GM18505 (cell line): ENCODE results near the gene NOD2.
A peak's percentile ranks its signal among the peaks of the same experiment; 100 is the strongest.

Experiments
- ATAC-seq: cut with Tn5 transposase; IDR thresholded peaks from one replicate; pipeline ENCODE4 v1.9.1; 2021; ENCODE audit not compliant: unreplicated experiment
- POLR2A ChIP-seq: IDR thresholded peaks from 4 replicates; pipeline ENCODE4 v1.6.1; 2011; ENCODE audit warnings: borderline replicate concordance; ENCODE audit not compliant: insufficient read depth, insufficient read length; ENCODE audit errors: extremely low read depth

Gene NOD2

DNA sequence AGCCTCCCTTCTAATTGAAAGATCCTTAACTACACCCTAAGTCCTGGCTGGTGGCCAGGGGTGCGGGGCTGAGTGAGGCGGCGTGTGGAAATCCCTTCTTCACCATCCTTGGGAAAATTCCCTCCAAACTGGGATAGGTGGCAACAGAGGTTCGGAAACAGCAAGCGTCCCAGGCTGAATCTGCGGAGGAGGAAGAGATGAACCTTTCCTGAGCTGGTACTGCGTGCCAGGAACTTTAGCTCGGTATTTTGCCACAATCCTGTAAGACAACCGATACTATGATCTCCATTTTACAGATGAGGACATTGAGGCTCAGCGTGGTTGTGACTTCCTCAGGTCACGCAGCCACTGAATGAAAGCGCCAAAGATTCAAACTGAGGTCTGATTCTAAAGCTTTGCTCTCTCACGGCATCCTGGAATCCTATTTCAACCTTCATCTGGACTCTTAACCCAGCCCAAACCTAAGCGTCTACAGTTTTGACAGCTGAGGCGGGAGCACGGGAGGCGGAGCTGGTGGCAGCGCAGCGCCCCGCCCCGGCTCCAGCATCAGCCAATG, 47.9 kb downstream of the NOD2 start:
- ATAC-seq: no peak
- no peak for TF ChIP-seq POLR2A

DNA sequence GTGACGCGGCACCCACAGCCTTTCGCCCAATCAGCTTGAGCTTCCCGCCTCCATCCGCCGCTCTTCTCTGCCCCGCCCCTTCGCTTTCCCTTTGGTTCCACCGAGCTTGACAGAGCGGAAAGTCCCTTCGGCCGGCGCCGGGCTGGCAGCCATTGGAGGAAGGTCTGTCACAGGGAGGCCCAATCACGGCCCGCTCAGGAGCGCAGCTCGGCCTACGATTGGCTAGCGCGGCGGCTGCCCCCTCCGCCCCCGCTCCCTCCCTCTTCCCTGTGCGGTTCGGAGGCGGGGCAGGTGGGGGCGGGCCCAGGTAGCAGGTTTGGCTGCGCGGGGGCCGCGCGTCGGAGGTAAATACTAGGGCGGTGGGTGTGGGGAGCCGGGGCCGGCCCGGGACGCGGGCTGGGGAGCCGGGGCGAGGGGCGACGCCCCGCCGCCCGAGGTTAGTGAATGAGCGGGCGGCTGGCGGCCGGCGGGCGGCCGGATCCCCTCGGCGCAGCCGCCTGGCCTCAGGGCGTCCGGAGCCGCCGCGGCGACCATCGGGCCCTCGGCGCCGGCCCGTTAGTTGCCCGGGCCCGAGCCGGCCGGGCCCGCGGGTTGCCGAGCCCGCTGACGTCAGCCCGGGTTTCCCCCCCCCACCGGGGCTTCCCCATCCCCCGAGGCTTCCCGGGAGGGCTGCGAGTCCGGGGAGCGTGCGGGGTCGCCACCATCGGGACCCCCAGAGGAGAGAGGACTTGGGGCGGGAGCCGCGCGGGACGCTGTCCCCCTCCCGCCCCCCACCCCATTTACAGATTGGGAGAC, 48.6 kb downstream of the NOD2 start, which contains the start of gene CYLD:
CYLD (plus strand) TSS at position 306 of the 795 bp plus-strand sequence. CDS start 7,613 bp downstream, outside the sequence.
- ATAC-seq: peak; percentile 88
- TF ChIP-seq POLR2A: peak; percentile 54

DNA sequence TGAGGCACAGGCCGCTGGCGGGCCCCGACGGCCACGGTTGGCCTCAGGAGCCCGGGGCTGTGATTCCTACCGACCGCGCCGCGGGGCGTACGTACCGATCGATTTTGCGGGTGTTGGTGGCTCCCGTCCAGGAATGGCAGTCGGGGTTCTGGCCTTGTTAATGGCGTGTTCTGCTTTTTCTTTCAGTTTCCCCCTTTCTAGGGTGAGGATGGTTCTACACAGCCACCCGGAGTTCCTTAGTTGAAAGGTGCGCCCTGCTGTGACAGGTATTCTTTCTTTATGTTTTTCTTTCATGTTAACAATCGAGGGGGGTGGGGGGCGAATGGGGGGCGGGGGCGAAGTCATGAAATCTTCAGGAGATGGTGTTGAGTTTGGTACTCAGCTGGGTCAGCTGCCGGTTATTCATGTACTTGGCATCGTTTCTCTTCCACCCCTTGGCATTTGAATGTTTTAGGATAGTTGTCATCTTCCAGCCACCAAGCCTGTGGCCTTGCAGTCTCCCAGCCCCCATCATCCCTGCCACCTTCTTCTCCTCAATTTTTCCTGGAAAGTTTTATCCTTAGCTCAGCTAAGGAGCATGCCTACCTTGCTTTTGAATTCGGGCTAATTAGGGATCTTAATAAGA, 49.3 kb downstream of the NOD2 start:
- peak; percentile 7 for ATAC-seq
- TF ChIP-seq POLR2A: no peak

DNA sequence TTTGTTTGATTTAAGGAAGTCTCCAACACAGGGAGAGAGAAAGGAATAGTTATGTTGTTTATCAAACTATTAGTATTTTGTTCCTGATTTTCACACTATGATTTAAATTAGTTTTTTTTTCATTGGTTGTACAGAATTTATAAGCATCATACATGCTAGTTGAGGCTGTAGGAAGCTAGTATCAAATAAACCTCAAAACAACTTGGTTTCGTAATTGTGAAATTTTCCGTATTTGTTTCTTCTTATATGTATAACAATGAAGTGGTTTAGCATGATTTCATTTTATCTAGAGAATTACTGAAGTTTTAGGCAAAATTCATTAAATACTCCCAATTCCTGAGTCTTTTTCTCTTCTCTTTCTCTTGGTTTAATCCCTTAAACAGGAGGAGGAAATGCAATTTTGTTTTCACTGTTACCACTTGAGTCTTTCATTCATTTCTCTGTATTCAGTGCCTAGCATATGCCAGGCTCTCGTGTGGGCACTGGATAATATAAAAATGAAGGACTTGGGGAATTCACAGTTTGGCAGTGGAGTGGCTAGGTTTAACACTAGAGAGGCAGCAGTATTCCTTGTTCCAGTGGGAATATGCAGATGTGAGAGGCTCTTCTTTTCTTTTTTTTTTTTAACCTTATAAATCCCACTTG, 50.3 kb downstream of the NOD2 start:
- ATAC-seq: no peak
- TF ChIP-seq POLR2A: no peak

DNA sequence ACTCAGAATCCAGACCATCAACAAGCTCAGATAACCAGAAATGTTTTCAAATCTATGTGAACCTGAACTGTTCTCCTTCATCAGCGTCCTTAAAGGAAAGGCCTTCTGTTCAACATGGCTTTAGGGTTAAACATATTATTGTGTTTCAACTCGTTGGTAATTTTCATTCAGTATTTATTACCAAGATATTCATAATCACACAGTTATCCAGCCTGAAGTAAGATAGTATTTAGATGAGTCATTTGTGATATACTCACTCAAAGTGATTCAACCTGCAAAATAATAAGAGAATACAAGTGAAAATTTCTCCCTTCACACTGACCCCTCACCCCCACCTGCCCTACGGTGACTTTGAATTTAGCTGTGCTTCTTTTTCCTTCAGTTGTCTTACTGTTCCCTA, 51.5 kb downstream of the NOD2 start:
- no peak for ATAC-seq
- TF ChIP-seq POLR2A: no peak

DNA sequence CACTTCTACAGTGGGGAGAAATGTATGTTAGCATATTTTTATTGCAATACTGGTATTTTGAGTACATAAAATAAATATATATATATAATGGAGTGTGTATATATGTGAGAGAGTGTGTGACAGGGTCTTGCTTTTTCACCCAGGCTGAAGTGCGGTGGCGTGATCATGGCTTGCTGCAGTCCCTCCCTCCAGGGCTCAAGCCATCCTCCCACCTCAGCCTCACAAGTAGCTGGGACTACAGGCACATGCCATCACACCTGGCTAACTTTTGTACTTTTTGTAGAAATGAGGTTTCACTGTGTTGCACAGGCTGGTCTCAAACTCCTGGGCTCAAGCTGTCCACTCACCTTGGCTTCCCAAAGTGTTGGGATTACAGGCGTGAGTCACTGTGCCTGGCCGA, 52.5 kb downstream of the NOD2 start:
- no peak for TF ChIP-seq POLR2A
- ATAC-seq: no peak

DNA sequence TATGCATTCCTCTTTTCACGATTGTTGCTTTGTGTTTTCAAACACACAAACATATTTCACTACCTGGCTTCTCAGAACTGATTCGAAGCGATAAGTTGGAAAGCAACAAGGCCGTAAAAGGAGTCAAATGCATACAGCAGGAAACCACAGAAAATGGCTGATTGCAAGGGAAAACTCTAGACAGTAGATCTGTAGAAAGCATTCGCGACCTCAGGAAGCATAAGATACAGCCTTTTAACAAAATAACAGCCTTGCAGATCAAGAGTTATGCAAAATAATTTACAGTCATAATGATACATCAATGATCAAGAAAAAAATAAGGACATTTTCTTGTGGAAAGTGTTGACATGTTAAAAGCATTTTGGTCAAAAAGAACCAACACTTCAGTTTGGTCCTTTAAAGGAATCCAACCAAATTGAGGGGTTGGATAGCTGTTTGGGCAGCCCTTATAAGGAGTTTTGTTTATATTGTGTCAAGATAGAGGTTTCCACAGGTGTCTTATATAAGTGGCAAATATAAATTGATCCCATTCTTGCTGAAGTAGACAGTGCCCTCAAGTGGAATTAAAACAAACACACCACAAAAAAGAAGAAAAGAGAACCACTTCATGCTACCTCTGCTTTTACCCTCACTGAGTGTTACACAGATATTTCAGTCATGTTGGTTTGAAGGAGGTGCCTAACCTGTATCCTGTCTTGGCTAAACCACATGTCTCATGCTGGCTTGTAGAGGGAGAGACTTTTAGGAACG, 54.0 kb downstream of the NOD2 start:
- ATAC-seq: peak; percentile 54
- TF ChIP-seq POLR2A: no peak

DNA sequence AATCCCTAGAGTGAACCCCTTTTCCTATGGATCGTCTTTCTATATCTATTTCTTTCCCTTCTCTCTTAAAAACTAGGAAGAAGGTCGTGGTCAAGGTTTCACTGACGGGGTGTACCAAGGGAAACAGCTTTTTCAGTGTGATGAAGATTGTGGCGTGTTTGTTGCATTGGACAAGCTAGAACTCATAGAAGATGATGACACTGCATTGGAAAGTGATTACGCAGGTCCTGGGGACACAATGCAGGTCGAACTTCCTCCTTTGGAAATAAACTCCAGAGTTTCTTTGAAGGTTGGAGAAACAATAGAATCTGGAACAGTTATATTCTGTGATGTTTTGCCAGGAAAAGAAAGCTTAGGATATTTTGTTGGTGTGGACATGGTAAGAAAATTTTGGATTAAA, 58.1 kb downstream of the NOD2 start:
- no peak for ATAC-seq
- TF ChIP-seq POLR2A: no peak

DNA sequence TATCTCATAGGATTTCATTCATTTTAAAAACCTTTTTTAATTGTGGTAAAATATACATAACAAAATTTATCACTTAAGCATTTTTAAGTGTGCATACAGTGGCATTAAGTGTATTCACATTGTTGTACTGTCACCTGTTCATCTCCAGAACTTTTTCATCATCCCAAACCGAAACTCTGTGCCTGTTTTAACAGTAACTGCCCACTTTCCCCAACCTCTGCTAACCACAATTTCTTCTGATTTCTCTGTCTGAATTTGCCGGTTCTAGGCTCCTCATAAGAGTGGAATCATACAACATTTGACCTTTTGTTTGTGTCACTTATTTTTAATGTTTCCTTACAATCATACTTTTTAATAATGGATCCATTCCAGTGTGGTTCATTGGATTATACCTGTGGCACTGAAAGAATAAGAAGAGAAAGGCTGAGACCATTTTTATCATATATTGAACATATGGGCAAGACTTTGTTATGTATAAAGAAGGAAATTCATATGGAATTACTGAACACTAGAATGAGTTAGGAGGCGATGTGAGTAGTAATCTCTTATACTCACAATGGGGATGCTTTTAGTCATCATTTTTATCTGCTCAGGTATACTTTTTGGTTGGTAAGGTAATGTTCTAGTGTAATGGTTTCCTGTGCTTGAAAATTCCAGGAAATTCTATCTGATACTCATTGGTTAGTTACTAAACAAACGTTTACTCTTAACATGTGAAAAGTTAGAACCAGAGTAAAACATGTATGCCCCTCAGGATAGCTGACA, 59.2 kb downstream of the NOD2 start:
- no peak for ATAC-seq
- no peak for TF ChIP-seq POLR2A

DNA sequence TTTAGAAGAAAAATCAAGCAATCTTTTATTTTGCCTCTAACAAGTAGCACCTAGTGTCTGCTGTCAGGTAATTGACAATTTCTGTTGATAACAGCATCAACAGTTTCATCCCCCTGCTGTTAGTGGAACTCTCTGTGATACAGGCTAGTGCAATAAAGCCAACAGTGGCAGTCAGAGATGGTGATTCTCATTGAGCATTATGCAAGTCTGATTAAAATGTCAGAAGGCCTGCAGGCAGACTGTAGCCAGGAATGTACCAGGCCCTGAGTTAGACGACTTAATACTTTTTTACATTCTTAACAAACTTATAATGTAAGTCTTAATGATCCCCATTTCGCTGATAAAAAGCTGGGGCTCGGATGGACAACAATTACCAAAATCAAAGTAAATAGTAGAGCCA, 63.1 kb downstream of the NOD2 start:
- ATAC-seq: no peak
- no peak for TF ChIP-seq POLR2A

DNA sequence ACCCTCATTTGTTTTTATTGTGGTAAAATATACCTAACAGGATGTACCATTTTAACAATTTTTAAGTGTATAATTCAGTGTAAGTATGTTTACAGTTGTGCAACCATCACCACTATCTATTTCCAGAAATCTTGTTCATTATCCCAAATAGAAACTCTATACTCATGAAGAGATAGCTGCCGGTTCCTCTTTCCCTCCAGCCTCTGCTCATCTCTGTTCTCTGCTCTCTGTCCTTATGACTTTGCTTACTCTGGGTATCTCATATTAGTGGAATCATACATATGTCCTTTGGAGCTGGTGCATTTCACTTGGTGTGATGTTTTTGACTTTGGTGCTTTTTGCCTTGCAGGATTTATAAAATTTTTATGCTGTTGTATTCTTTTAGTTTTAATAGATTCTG, 67.9 kb downstream of the NOD2 start:
- no peak for TF ChIP-seq POLR2A

DNA sequence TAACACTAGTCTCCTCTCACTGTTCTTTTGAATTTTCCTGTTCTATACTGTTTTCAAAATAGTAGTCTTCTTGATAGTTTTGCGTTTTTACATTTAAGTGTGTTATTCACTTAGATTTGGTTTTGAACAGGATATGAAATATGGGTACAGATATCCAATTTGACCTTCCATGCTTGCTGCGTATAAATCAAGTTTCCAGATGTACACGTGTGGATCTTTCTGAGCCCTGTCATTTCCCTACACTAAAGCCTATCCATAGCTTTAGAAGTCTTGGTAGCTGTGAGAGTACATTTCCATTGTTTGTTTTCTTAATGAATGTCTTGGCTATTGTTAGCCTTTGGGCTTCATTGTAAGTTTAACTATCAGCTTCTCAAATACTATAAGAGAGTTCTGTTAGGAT, 68.8 kb downstream of the NOD2 start:
- ATAC-seq: no peak
- no peak for TF ChIP-seq POLR2A

More for the DNA sequence above, 67.9 kb downstream of the NOD2 start:
- ATAC-seq: no peak
